Measurements from ENCODE around the gene AKT1S1.
A peak's percentile ranks its signal among the peaks of the same experiment; 100 is the strongest.

The AKT1S1 gene

DNA sequence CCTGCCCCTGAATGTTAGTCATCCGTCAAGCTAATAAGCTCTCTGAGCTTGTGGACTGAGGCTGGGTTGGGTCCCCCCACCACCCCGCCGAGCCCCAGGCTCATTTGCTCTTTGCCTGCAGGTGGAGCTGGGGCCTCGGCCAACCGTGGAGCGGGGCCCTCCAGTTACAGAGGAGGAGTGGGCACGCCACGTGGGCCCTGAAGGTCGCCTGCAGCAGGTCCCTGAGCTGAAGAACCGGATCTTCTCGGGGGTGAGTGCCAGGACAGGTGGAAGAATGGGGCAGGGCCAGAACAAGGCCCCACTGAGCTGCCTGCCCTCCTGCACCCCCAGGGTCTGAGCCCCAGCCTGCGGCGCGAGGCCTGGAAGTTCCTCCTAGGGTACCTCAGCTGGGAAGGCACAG, 5.5 kb upstream of the AKT1S1 start:
- DNase-seq (ENCODE audit: low read depth): no peak

DNA sequence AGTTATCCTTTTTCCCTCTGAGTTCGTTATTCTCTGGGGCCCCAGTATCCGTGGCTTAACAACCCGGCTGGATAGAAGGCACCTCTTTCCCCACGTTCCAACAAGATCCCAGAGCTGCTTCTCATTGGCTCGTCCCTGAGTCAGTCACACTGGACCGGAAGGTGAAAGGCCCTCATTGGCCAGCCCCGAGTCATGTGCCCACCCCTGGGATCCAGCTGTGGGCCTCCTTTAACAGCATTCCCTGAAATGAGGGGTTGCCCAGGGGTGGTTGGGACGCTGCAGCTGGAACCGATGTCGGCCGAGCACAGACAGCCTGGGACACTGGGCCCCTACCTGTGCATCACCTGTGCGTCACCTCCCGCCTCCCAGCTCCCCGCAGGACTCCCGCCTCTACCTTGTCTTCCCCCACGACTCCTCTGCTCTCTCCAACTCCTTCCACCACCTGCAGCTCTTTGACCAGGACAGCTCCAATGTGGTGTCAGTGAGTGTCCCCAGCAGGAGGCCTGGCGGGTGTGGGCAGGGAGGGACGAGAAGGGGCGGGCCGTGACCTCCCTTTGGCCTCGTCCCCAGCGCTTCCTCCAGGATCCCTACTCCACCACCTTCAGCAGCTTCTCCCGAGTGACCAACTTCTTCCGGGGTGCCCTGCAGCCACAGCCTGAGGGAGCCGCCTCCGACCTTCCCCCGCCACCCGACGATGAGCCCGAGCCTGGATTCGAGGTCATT, 4.7 kb upstream of the AKT1S1 start:
- peak; percentile 29 for DNase-seq (ENCODE audit: low read depth)

- no peak for DNase-seq (ENCODE audit: low read depth)
These were observed 4.0 kb upstream of the AKT1S1 start for GRCh38 chr19:49881186-49881585.

- no peak for DNase-seq (ENCODE audit: low read depth)
These were observed 3.2 kb upstream of the AKT1S1 start for GRCh38 chr19:49880162-49880869.

GRCh38 chr19:49879243-49879963, 2.2 kb upstream of the AKT1S1 start:
- DNase-seq (ENCODE audit: low read depth): peak; percentile 21

- DNase-seq (ENCODE audit: low read depth): no peak
These were observed 1.6 kb upstream of the AKT1S1 start for GRCh38 chr19:49878744-49879070.

GRCh38 chr19:49877879-49878743, 956 bp upstream of the AKT1S1 start:
- DNase-seq (ENCODE audit: low read depth): peak; percentile 94

DNA sequence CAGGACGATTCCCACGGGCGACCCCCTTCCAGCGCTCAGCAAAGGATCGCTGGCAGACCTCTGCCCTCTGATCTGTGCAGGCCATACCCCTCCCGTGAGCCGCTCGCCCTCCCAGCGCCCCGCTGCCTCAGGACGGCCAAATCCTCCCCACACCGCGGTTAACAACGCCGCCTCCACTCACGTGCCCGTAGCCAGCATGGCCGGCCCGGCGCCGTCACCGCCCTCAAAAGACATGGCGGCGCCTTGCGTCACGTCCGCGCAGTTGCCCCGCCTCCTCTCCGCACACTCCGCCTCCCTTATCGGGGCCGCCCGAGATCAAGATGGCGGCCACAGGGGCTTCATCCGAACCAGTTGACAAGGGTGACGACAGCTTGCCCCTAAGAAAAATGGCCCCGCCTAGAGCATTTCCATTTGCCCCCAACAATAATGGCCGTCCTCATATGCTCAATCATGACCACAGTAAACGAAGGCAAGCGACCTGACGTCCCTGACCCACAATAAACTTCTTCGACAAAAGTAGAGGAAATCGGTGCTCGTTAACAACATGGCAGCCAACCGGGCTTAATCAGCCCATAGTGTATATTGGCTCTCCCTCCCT, 634 bp downstream of the AKT1S1 start:
- peak; percentile 99 for DNase-seq (ENCODE audit: low read depth)

DNA sequence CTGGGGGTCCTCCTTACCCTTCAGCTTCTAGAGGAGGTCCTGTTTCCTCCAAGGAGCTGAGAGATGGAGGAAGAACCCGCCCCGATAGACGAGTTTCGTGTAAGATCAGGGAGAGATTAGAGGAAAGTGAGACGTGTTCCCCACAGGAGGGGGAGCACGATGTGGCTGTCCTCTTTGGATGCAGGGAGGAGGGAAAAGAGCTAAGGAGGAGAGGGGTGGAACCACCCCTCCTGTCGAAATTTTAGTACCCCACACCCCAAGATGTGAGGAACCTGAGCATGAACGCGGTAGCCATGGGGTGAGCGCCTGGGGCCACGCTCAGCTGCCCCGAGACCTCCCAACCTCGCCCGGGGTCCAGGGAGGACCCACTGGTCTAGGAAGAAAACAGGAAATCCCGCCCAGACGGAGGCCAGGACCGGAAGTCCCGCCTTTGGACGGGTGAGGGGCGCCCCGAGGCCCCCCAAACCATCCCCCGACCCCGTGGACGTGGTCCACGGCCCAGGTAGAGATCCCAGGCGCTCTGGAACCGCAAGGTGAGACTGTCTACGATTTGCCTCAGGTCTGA, 1.2 kb downstream of the AKT1S1 start:
- no peak for DNase-seq (ENCODE audit: low read depth)

GRCh38 chr19:49875177-49875576, 2.0 kb downstream of the AKT1S1 start:
- no peak for DNase-seq (ENCODE audit: low read depth)

DNA sequence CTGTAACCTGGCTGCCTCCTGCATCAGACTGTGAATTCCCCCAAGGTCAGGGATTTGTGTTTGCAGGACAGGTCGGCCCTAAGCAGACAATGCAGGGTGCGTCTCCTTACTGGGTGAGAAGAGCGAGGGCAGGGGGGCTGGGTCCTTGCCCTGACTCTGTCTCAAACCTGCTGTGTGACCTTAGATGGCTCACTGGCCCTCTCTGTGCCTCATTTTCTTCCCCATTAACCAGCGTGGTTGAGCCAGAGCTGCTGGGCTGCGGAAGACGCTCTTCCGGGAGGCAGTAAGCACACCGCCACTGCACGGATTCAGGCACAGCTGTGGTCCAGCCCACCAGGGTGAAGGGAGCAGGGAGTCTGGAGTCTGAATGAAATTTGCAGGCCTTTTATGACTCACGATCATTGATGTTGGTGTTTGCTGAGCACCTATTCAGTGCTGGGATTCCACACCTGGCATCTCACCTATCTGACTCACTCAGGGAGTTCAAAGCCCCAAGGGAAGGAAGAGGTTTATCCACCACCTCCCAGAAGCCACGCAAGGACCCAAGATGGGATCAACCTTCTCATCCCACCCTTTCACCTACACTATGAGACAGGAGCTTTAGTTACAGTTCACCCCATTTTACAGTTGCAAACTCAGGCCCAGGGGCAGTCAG, 2.5 kb downstream of the AKT1S1 start:
- DNase-seq (ENCODE audit: low read depth): no peak

GRCh38 chr19:49873834-49874233, 3.3 kb downstream of the AKT1S1 start:
- no peak for DNase-seq (ENCODE audit: low read depth)

DNA sequence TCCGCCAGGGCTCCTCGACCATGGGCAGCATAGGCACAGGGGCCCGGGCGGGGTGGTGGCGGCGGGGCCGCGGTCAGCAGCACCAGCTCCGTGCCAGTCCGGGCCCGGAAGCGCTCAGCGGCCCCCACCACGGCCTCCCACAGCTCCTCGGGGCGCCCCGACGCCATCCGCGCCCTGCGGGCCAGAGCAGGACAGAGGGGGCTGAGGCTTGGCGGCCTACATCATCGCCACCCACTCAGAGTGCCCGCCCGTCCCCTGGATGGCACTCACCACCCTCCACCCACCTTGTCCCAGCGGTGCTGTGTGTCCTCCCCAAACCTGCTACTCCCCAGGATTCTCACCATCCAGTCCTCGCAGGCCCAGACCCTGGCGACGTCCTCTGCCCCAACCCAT, 4.0 kb downstream of the AKT1S1 start:
- no peak for DNase-seq (ENCODE audit: low read depth)

- no peak for DNase-seq (ENCODE audit: low read depth)
These were observed 4.7 kb downstream of the AKT1S1 start for GRCh38 chr19:49872245-49873128.

DNA sequence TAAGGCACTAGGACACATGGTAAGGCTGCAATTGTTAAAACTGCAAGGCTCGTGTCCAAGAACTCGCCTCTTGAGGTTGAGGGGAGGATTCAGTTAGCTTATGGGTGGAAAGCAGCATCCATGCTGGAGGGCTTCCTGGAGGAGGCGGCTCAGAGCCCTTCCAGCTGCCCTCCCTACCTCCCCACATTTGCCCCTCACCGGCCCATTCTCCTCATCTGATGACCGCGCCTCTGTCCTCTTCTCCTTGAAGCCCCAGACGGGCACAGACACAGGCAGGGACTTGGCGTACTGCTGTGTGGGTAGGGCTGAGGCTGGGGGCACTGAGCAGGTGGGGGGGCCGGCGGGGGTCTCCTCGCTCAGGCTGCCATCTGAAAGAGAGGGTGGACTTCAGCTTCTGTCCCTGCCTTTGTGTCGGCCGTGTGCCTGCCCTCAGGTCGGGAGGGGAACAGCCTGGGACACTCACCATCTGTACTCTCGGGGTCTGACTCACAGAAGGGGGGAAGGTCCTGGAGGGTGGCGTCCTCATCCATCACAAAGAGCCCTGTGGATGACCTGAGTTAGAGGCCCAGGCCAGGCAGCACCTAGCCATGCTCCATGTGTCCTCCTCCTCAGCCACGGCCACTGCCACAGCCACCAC, 5.7 kb downstream of the AKT1S1 start:
- no peak for DNase-seq (ENCODE audit: low read depth)

DNA sequence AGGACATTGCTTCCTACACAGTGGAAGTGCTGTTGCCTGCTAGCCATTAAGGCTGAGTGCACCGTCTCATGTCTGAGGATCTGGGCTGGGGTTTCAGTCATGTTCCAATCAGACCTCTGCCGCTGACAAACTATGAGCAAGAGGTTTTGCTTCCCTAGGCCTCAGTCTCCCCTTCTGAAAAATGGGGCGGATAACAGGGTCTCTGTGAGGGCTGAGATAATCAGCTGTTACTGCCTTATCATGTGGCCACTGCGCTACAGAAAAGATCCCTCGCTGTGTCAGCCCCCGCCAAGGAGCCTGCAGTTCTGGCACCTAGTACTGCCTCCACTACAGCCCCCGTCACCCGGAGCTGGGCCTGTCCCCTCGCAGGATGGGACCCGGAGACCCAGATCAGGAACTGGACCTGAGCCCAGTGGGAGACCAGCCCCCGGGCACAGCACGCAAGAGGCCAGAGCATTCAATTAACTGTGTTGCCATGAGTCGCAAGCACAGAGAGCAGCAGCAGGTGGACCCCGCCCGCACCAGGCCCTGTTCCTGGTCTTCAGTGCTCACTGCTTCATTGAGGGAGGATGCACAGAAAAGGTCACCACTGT, 6.8 kb downstream of the AKT1S1 start:
- no peak for DNase-seq (ENCODE audit: low read depth)

DNA sequence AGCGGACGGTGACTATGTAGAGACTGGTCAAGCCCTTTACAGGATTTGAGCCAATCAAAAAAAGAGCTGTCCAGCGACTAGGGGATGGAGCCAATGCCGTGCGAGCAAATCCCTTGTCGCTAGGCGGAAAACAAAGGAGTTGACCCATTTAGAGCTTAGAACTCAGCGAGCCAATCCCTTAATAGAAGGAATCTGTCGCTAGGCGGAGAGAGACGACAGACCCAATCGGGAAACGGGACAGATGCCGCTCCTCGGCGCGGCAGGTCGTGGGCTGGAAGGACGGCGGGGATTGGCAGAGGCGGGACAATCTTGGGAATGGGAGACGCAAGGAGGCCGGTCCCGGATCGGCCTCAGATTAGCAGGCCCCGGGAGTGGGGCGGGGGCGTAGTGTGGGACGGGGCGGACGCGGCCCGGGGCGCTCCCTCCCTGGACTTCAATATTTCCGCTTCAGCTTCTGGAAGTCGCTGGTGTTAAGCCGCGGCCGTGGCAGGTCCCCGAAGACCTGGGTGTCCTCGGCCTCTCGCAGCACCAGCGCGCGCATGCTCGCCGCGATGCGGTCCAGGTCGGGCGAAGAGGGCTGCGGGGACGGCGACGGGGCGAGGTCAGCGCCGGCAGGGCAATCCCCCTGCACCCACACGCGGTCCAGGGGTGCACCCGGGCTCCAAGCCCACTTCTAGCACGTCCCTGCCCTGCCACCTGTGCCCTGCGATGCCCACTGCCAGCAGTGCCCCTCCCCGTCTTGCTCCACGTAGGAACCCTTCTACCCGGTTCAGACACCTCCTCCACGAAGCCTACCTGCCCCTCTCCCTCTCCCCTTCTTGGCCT, 7.5 kb downstream of the AKT1S1 start:
- peak; percentile 100 for DNase-seq (ENCODE audit: low read depth)

GRCh38 chr19:49869009-49869483, 8.1 kb downstream of the AKT1S1 start:
- DNase-seq (ENCODE audit: low read depth): no peak

All from amniotic epithelial cell (primary cell).